GM13976 (cell line): ENCODE data around the gene UPK3A.
"Not testable (repeated sequence)": the region's sequence is repeated elsewhere in the genome, so short reads cannot be mapped to it uniquely, and the experiment has no call there.

Experiments
- DNase-seq: peaks from one replicate; pipeline ENCODE4 v3.0.0; 2012; ENCODE audit warnings: low spot score
- CTCF ChIP-seq: IDR thresholded peaks from 2 replicates; pipeline ENCODE4 v1.5.1; 2012; ENCODE audit warnings: borderline replicate concordance, mild to moderate bottlenecking; ENCODE audit not compliant: insufficient read depth; ENCODE audit errors: extremely low read depth, missing control alignments, control extremely low read depth
- in situ Hi-C: fragments of 300-500 bp; cut with MboI; formaldehyde crosslinking; loops from one replicate; pipeline ENCODE4 v1.12.0; 2022; ENCODE audit warnings: low sequenced_read_pairs, mixed read lengths, inconsistent platforms; ENCODE audit not compliant: unreplicated experiment

Gene UPK3A

DNA sequence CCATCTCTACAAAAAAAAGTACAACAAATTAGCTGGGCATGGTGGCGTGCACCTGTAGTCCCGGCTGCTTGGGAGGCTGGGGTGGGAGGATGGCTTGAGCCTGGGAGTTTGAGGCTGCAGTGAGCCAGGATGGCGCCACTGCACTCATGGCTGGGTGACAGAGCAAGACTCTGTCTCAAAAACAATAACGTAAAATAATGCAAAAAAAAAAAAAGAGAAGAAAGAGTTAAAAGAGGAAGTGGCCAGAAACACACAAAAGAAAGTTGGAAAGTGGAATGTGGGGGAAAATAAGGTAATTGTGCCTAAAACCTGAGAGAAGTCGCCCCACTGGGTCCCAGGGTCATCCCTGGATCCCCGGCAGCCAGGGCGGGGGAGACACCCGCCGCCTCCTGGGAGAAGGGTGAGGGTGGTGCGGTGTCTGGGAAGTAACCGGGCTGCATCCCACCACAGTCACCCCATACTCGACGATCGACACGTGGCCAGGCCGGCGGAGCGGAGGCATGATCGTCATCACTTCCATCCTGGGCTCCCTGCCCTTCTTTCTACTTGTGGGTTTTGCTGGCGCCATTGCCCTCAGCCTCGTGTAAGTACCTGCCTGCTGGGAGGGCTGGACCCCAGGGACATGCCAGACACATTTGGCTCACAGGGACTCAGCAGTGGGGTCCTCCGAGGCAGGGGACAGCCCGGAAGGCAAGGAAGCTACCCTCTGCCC lies 8.1 kb downstream of the UPK3A start:
- DNase-seq, result no peak
- TF ChIP-seq CTCF, result no peak
- in situ Hi-C loops, result no loop called here

DNA sequence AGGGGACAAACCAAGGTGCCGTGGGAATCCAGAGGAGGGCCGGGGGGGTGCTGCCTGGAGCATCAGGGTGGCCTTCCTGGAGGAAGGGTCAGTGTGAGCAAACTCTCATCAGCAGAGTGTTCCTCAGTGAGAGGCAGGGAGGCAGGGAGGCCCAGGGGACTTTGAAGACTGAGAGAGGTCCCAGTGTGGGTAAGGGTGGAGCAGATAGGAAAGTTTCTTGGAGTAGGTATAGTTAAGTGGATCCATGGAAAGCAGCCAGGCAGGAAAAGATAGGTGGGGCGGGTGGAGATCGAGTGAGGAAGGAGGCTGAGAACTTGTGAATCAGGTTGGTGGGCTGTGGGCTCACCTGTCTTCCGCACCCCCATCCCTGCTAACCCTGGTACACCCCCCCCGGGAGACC lies 9.3 kb downstream of the UPK3A start:
- in situ Hi-C loops, result no loop called here
- DNase-seq, result no peak
- TF ChIP-seq CTCF, result no peak

DNA sequence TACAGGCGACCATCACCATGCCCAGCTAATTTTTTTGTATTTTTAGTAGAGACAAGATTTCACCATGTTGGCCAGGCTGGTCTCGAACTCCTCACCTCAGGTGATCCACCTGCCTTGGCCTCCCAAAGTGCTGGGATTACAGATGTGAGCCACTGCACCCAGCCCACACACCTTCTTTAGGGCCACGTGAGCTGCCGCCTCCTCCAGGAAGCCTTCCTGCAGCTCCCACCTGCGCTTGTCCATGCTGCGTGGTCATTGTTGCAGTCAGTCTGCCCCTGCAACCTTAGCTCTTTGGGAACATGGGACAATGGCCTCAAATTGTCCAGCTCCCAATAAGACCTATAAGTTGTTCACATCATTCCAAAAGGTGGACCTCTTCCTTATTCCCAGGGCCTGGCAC lies 10.3 kb downstream of the UPK3A start:
- not testable (repeated sequence) for DNase-seq

GRCh38 chr22:45295492-45295891 lies 10.7 kb downstream of the UPK3A start:
- DNase-seq, result no peak
- no peak for TF ChIP-seq CTCF
- in situ Hi-C loops, result no loop called here

More for the DNA sequence above, 10.3 kb downstream of the UPK3A start:
- in situ Hi-C loops, result not testable (repeated sequence)

DNA sequence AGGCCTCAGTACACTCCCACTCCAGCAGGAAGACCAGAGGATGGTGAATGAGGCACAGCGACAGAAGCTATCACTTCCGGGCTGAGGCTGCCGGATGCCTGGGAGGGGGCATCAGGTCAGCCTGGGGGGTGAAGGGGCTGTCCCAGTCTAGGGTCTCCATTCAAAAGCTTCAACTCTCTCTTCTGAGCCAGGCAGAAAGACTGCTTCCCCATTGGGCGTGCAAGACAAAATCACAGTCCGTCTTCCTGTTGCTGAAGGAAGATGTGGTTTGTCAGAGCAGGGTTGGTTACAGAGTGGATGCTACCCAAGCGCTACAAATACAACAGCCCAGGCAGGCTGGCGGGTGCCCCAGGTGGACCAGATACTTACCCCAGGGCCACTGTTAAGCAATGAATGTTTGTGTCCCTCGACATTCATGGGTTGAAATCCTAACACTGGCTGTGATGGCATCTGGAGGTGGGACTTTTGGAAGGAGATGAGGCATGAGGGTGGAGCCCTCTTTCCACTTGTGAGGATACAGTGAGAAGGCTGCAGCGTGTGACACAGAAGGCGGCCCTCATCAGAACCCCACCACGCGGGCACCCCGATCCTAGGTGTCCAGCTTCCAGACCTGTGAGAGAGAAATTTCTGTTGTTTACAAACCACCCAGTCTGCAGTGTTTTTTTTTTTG lies 12.0 kb downstream of the UPK3A start:
- TF ChIP-seq CTCF, result no peak
- DNase-seq, result no peak
- in situ Hi-C loops, result no loop called here

DNA sequence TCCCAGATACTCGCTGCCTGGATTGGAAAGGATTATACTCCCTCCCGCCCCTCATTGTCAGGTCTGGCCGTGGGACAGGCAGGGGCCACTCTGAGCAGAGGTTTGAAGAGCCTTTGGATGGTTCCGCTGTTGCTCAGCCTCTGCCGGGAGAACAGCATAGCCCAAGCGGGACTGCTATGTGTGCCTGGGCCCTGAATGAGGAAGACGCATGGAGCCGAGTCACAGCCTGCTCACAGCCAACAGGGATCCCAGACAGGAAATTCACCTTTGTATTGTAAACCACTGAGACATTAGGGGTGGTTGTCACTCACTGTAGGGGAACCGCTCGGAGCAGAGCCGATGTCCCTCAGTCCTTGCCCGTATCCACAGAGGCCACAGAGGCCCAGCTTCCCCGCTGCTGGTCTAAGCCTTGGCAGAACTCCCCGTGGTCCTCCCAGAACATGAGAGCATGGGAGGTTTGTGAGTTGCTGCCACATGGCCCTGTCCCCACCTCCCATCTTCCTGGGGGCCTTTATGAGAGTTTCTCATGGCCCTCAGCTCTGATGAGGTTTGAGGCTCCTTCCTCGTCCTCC lies 14.3 kb downstream of the UPK3A start:
- no peak for TF ChIP-seq CTCF
- no peak for DNase-seq
- in situ Hi-C loops, result no loop called here

GRCh38 chr22:45302751-45303150 lies 18.0 kb downstream of the UPK3A start:
- TF ChIP-seq CTCF, result no peak
- no peak for DNase-seq
- in situ Hi-C loops, result no loop called here
